GM20000 (cell line): ENCODE data around the gene XIRP1.
A peak's percentile ranks its signal among the peaks of the same experiment; 100 is the strongest.
"Not testable (repeated sequence)": the region's sequence is repeated elsewhere in the genome, so short reads cannot be mapped to it uniquely, and the experiment has no call there.

Experiments used
- DNase-seq: peaks from one replicate; pipeline ENCODE4 v3.0.0; 2012; ENCODE audit warnings: low spot score
- TF ChIP-seq, protein P1 (sequence below): IDR thresholded peaks from 2 replicates; pipeline ENCODE4 v1.5.1; 2012; ENCODE audit warnings: mild to moderate bottlenecking, control low read depth; ENCODE audit errors: extremely low read depth, missing control alignments

The XIRP1 gene

DNA sequence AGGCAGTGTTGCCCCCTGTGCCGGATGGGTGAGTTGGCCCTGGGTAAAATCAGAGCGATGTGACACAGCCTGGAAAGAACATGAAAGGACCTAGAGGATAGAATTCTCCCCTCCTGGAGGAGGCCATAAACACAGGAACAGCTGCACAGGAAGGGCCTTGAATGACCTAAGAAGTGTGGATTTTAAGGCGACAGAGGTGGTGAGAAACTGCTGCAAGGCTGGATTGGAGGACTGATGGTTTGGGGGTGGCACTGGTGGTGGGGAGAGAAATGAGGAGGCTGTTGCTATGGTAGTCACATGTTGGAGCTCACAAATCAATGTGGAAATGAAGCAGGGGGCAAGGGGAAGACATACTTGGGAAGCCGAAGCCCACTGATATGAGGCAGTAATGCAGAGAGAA, 13.8 kb downstream of the XIRP1 start:
- DNase-seq = peak; percentile 14
- TF ChIP-seq, protein P1, sequence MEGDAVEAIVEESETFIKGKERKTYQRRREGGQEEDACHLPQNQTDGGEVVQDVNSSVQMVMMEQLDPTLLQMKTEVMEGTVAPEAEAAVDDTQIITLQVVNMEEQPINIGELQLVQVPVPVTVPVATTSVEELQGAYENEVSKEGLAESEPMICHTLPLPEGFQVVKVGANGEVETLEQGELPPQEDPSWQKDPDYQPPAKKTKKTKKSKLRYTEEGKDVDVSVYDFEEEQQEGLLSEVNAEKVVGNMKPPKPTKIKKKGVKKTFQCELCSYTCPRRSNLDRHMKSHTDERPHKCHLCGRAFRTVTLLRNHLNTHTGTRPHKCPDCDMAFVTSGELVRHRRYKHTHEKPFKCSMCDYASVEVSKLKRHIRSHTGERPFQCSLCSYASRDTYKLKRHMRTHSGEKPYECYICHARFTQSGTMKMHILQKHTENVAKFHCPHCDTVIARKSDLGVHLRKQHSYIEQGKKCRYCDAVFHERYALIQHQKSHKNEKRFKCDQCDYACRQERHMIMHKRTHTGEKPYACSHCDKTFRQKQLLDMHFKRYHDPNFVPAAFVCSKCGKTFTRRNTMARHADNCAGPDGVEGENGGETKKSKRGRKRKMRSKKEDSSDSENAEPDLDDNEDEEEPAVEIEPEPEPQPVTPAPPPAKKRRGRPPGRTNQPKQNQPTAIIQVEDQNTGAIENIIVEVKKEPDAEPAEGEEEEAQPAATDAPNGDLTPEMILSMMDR = no peak

DNA sequence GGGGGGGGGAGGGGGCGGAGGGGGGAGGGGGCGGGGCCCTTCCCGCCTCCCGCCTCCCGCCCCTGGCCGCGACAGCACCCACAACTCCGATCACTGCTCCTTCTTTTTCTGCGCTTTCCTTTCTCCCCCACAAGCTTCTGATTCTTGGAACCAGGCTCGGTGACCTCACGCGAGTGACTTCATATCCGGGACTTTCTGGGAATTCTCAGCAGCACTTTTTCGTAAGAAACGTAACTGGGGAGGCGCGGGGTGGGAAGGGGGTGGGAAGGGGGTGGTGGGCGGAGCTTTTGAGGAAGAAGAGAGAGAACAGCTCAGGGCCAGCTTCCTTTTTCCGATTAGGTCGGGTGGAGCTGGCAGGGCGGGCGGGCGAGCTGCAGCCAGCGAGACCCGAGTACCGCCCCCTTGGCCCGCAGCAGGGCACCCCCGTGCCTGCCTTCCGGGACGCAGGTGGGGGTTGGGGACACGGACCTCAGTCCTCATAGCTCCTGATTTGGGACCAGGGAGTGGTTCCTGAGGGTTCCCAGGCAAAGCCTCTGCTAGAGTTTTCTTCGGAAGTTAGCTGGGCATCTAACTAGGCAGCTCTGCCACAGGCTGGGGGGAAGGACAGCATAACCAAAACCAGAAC, 14.6 kb downstream of the XIRP1 start:
- TF ChIP-seq, protein P1 = no peak
- peak; percentile 80 for DNase-seq

DNA sequence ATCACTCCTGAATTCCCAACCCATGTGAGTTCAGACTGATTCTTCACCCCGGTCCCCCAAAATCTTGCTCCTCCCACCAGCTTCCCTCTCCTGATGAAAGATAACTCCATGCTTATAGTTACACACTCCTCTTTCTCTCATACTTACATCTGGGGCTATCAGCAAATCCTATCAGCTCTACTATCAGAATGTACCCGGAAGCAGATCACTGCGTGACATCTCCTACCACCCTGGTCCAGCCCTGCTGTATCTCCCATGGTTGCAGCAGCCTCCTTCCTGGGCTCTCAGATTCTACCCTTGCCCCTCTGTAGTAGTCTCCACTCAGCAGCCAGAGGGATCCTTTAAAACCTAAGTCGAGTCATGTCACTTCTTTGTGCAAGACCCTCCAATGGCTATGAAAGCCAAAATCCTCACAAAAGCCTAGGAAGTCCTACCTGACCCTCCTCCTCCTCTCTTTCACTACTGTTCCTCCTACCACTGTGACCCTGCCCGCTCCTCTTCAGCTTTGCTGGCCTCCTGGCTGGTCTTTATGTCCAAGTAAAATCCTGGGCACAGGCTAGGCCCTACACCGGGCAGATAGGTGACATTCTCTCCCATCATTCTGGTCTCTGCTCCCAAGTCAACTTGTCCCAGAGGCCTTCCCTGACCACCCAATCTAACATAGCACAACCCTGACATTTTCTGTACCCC, 16.2 kb downstream of the XIRP1 start:
- DNase-seq = peak; percentile 7
- TF ChIP-seq, protein P1 = no peak

DNA sequence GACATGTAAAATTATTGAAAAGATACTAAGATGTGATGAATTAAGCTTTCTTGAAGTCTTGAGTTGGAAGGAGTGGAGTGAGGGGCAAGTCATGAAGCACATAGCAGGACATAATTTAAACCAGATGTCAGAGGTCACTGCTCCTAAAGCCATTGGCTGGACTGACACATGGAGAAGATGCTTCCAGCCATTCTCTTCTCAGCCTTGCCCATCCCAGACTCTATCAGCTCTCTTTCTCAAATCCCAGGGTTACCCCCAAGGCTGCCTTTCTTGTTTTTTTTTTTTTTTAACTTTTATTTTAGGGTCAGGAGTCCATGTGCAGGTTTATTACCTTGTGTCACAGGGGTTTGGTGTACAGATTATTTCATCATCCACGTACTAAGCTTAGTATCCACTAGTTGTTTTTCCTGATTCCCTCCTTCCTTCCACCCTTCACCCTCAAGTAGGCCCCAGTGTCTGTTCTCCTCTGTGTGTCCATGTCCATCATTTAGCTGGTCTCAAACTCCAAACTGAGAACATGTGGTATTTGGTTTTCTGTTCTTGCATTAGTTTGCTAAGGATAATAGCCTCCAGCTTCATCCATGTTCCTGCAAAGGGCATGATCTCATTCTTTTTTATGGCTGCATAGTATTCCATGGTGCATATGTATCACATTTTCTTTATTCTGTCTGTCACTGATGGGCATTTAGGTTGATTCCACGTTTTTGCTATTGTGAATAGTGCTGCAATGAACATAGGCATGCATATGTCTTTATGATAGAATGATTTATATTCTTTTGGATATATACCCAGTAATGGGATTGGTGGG, 18.9 kb downstream of the XIRP1 start:
- TF ChIP-seq, protein P1 = no peak

DNA sequence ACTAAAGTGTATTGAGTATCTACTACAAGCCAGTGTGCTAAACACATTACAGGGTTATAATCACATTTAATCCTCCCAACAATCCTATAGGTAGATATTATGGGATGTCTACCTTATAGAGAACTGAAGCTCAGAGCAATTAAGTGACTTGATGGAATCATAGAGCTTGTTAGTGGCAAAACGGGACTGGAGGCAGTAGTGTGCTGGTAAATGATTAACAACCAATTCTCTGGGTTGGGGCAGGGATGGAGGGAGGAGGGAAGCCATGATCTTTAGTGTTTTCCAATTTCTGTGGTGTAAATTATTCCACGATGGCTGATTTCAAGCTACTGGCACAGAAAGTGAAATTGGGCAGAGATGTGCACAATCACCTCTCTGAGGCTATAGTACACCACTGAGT, 20.5 kb downstream of the XIRP1 start:
- no peak for DNase-seq
- TF ChIP-seq, protein P1 = no peak

More for the DNA sequence above, 18.9 kb downstream of the XIRP1 start:
- no peak for DNase-seq

DNA sequence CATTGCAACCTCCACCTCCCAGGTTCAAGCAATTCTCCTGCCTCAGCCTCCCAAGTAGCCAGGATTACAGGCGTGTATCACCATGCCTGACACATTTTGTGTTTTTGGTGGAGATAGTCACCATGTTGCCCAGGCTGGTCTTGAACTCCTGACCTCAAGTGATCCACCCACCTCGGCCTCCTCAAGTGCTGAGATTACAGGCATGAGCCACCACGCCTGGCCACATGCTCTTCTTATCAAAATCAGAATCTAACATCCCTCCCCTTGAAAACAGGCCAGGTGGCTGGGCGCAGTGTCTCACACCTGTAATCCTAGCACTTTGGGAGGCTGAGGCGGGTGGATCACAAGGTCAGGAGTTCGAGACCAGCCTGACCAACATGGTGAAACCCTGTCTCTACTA, 21.5 kb downstream of the XIRP1 start:
- DNase-seq = not testable (repeated sequence)

DNA sequence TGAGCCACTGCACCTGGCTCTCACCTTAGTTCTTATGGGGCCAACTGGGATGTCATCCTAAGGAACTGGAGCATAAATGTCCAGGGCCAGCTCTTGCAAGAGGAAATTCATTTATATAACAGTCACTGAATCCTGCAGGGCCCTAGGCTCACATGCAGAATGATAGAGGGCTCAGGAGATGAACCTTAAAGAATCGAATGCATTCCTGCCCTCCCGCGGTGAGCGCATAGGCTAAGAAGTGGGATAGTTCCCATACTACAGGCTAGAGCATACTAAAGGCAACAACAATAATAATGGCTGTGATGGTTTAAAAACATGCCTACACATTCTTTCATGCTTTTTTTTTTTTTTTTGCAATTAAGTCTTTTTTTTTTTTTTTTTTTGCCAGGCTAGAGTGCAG, 21.9 kb downstream of the XIRP1 start:
- no peak for DNase-seq
- TF ChIP-seq, protein P1 = no peak
